HepG2 (cell line): ENCODE measurements around the gene CHPF. TPM values are rescaled to one million over a fixed set of nuclear protein-coding genes. Genes with fewer than 3 reads are reported as not detected.

ENCODE experiments used
- GLMP ChIP-seq: sonication (generic); formaldehyde crosslinking; IDR thresholded peaks from 2 replicates; pipeline ENCODE4 v1.9.0; 2021; ENCODE audit warnings: missing genetic modification reagents, mild to moderate bottlenecking, borderline replicate concordance
- GMEB1 ChIP-seq: sonication (generic); formaldehyde crosslinking; IDR thresholded peaks from 2 replicates; pipeline ENCODE4 v1.5.1; 2020; ENCODE audit warnings: missing genetic modification reagents, mild to moderate bottlenecking, borderline replicate concordance
- HNF4A ChIP-seq: sonication (generic); formaldehyde crosslinking; IDR thresholded peaks from 2 replicates; pipeline ENCODE4 v1.4.0; 2020; ENCODE audit warnings: missing genetic modification reagents
- KLF9 ChIP-seq: IDR thresholded peaks from 2 replicates; pipeline ENCODE4 v1.6.1; 2016; ENCODE audit warnings: low read depth
- POLR2AphosphoS5 ChIP-seq: IDR thresholded peaks from 2 replicates; pipeline ENCODE4 v1.6.1; 2012; ENCODE audit warnings: low read depth, low read length
- SMAD3 ChIP-seq: sonication (generic); formaldehyde crosslinking; IDR thresholded peaks from 2 replicates; pipeline ENCODE4 v1.4.0; 2020; ENCODE audit warnings: missing genetic modification reagents
- ZNF12 ChIP-seq: sonication (generic); formaldehyde crosslinking; IDR thresholded peaks from 2 replicates; pipeline ENCODE4 v1.5.0; 2020; ENCODE audit warnings: missing genetic modification reagents
- ZNF674 ChIP-seq: sonication (generic); formaldehyde crosslinking; IDR thresholded peaks from 2 replicates; pipeline ENCODE4 v1.5.0; 2020; ENCODE audit warnings: low read depth, mild to moderate bottlenecking, missing genetic modification reagents
- polyA plus RNA-seq, 8 experiments: library from polyadenylated mRNA; depleted of rRNA in 3 of 8; stranded (reverse) in 7 of 8; unstranded in 1 of 8; fragments of >200 nt; fragmentation: Illumina TruSeq in 4 of 8; extraction: Trizol in 4 of 8; gene quantifications; 2 replicates each; pipeline versions ENCODE4 v1.2.1 to v1.2.3, GENCODE V29; 2011 to 2016; ENCODE audit warnings: low read depth in 4 of 8, missing spikeins in 1 of 8, mixed read lengths in 1 of 8; ENCODE audit not compliant: insufficient read depth in 1 of 8
- total RNA-seq, 5 experiments: library from RNA; depleted of rRNA; stranded (reverse); fragments of >200 nt; fragmentation: Illumina TruSeq; extraction: Trizol; gene quantifications; 2 replicates each; pipeline ENCODE4 v1.2.3, GENCODE V29; 2016; ENCODE audit warnings: low read depth in 1 of 5
- TF ChIP-seq, protein P1 (sequence below): sonication (generic); formaldehyde crosslinking; IDR thresholded peaks from 2 replicates; pipeline ENCODE4 v1.8.0; 2022; ENCODE audit warnings: missing genetic modification reagents, low read depth, mild to moderate bottlenecking, borderline replicate concordance
- TF ChIP-seq, protein P2 (sequence below): sonication (generic); formaldehyde crosslinking; IDR thresholded peaks from 2 replicates; pipeline ENCODE4 v1.4.0; 2020; ENCODE audit warnings: missing genetic modification reagents
- TF ChIP-seq, protein P3 (sequence below), 2 experiments: sonication (generic) in 1 of 2; formaldehyde crosslinking in 1 of 2; IDR thresholded peaks; 2 replicates each; pipeline versions ENCODE4 v1.4.0 to v1.6.1; 2018 to 2020; ENCODE audit warnings: missing genetic modification reagents in 2 of 2, borderline replicate concordance in 1 of 2, low read depth in 1 of 2, mild to moderate bottlenecking in 1 of 2, missing biosample characterization in 1 of 2
- TF ChIP-seq, protein P4 (sequence below): sonication (generic); formaldehyde crosslinking; IDR thresholded peaks from 2 replicates; pipeline ENCODE4 v1.4.0; 2020; ENCODE audit warnings: missing genetic modification reagents
- TF ChIP-seq, protein P5 (sequence below): sonication (generic); formaldehyde crosslinking; IDR thresholded peaks from 2 replicates; pipeline ENCODE4 v1.4.0; 2020; ENCODE audit warnings: mild to moderate bottlenecking, low read depth, missing genetic modification reagents

CHPF gene
- total and polyA plus RNA-seq, 2 of the 13 experiments (the other 11 are each of a cell fraction or from before 2014, with no cell fraction given): 79.6 to 111 TPM

DNA sequence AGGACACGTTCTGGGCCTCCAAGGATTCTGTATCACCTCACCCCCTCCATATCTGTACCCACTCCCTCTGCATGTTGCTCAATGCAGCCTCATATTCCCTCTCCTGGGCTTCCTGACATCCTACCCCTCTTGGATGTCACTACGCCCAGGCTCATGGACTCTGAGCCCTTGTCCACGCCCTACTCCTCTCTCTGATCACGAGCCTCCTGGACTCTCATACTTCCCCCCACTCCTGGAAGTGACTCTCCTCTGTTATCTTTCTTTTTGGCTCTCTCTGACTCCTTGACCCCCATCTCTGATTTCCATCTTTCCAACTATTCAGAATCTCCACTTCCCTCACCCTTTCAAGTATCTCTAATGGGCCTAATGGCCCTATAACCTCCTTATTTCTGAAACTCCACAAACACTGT is 2.3 kb upstream of the CHPF start (continued):
- TF ChIP-seq POLR2AphosphoS5 (peak; percentile 47; the same call in 1 of the 2 replicates), ZNF12 (CRISPR knock-in tag) (peak; percentile 79; the same call in 1 of the 2 replicates), SMAD3 (peak; percentile 37; the same call in 1 of the 2 replicates), GMEB1 (peak; percentile 32; the same call in 1 of the 2 replicates), ZNF674 (no peak), KLF9 (CRISPR knock-in tag) (0 out of 2 replicates have a peak, but pooled peaks have one; percentile 41), GLMP (CRISPR knock-in tag) (no peak), HNF4A (peak; percentile 95)
- TF ChIP-seq, protein P1, sequence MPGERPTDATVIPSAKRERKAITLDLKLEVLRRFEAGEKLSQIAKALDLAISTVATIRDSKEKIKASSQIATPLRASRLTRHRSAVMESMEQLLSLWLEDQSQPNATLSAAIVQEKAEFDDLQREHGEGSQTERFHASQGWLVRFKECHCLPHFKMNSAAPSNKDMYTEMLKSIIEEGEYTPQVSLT: no peak
- TF ChIP-seq, protein P2, sequence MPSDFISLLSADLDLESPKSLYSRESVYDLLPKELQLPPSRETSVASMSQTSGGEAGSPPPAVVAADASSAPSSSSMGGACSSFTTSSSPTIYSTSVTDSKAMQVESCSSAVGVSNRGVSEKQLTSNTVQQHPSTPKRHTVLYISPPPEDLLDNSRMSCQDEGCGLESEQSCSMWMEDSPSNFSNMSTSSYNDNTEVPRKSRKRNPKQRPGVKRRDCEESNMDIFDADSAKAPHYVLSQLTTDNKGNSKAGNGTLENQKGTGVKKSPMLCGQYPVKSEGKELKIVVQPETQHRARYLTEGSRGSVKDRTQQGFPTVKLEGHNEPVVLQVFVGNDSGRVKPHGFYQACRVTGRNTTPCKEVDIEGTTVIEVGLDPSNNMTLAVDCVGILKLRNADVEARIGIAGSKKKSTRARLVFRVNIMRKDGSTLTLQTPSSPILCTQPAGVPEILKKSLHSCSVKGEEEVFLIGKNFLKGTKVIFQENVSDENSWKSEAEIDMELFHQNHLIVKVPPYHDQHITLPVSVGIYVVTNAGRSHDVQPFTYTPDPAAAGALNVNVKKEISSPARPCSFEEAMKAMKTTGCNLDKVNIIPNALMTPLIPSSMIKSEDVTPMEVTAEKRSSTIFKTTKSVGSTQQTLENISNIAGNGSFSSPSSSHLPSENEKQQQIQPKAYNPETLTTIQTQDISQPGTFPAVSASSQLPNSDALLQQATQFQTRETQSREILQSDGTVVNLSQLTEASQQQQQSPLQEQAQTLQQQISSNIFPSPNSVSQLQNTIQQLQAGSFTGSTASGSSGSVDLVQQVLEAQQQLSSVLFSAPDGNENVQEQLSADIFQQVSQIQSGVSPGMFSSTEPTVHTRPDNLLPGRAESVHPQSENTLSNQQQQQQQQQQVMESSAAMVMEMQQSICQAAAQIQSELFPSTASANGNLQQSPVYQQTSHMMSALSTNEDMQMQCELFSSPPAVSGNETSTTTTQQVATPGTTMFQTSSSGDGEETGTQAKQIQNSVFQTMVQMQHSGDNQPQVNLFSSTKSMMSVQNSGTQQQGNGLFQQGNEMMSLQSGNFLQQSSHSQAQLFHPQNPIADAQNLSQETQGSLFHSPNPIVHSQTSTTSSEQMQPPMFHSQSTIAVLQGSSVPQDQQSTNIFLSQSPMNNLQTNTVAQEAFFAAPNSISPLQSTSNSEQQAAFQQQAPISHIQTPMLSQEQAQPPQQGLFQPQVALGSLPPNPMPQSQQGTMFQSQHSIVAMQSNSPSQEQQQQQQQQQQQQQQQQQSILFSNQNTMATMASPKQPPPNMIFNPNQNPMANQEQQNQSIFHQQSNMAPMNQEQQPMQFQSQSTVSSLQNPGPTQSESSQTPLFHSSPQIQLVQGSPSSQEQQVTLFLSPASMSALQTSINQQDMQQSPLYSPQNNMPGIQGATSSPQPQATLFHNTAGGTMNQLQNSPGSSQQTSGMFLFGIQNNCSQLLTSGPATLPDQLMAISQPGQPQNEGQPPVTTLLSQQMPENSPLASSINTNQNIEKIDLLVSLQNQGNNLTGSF: no peak
- TF ChIP-seq, protein P3, sequence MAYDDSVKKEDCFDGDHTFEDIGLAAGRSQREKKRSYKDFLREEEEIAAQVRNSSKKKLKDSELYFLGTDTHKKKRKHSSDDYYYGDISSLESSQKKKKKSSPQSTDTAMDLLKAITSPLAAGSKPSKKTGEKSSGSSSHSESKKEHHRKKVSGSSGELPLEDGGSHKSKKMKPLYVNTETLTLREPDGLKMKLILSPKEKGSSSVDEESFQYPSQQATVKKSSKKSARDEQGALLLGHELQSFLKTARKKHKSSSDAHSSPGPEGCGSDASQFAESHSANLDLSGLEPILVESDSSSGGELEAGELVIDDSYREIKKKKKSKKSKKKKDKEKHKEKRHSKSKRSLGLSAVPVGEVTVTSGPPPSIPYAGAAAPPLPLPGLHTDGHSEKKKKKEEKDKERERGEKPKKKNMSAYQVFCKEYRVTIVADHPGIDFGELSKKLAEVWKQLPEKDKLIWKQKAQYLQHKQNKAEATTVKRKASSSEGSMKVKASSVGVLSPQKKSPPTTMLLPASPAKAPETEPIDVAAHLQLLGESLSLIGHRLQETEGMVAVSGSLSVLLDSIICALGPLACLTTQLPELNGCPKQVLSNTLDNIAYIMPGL (CRISPR knock-in tag; IDR thresholded peaks at IDR 0.05; ENCODE audit: borderline replicate concordance in 1 of 2, low read depth in 1 of 2): no peak; a peak in 1 of 4 replicates
- TF ChIP-seq, protein P4, sequence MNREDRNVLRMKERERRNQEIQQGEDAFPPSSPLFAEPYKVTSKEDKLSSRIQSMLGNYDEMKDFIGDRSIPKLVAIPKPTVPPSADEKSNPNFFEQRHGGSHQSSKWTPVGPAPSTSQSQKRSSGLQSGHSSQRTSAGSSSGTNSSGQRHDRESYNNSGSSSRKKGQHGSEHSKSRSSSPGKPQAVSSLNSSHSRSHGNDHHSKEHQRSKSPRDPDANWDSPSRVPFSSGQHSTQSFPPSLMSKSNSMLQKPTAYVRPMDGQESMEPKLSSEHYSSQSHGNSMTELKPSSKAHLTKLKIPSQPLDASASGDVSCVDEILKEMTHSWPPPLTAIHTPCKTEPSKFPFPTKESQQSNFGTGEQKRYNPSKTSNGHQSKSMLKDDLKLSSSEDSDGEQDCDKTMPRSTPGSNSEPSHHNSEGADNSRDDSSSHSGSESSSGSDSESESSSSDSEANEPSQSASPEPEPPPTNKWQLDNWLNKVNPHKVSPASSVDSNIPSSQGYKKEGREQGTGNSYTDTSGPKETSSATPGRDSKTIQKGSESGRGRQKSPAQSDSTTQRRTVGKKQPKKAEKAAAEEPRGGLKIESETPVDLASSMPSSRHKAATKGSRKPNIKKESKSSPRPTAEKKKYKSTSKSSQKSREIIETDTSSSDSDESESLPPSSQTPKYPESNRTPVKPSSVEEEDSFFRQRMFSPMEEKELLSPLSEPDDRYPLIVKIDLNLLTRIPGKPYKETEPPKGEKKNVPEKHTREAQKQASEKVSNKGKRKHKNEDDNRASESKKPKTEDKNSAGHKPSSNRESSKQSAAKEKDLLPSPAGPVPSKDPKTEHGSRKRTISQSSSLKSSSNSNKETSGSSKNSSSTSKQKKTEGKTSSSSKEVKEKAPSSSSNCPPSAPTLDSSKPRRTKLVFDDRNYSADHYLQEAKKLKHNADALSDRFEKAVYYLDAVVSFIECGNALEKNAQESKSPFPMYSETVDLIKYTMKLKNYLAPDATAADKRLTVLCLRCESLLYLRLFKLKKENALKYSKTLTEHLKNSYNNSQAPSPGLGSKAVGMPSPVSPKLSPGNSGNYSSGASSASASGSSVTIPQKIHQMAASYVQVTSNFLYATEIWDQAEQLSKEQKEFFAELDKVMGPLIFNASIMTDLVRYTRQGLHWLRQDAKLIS (CRISPR knock-in tag): no peak
- TF ChIP-seq, protein P5, sequence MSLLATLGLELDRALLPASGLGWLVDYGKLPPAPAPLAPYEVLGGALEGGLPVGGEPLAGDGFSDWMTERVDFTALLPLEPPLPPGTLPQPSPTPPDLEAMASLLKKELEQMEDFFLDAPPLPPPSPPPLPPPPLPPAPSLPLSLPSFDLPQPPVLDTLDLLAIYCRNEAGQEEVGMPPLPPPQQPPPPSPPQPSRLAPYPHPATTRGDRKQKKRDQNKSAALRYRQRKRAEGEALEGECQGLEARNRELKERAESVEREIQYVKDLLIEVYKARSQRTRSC (CRISPR knock-in tag): no peak
